ENCODE measurements around the gene JPH4.

- TF ChIP-seq USF2 (IDR thresholded peaks at IDR 0.05; ENCODE audit: borderline replicate concordance, low read depth, low read length) (no peak), REST (IDR thresholded peaks at IDR 0.05; ENCODE audit: low read depth, low read length) (no peak), EZH2phosphoT487 (IDR thresholded peaks at IDR 0.05; ENCODE audit: borderline replicate concordance, low read depth) (no peak), YY1 (IDR thresholded peaks at IDR 0.05; ENCODE audit: low read depth) (no peak), CTCF (IDR thresholded peaks at IDR 0.05) (no peak), FOXM1 (IDR thresholded peaks at IDR 0.05; ENCODE audit: low read depth) (no peak), MAX (IDR thresholded peaks at IDR 0.05; ENCODE audit: low read depth) (no peak), SIN3A (IDR thresholded peaks at IDR 0.05; ENCODE audit: borderline replicate concordance, low read depth, low read length) (no peak)
Observed at GRCh38 chr14:23561259-23561658, 17.3 kb downstream of the JPH4 start.
